ENCODE data around the gene EDAR. TPM values are rescaled to one million over a fixed set of nuclear protein-coding genes. Genes with fewer than 3 reads are reported as not detected.

Gene EDAR
- total RNA-seq, 4 donors from 2014 or later = 0.38 to 5.0 (median 0.88) TPM; not detected in 1

- Histone ChIP-seq H3K27ac (no peak overlapping the region), H3K4me3 (no peak overlapping the region), H3K36me3 (no peaks in the 10 kb centered on the region), H3K4me1 (no peaks in the 10 kb centered on the region), H3K27me3 (no peaks in the 10 kb centered on the region), H3K9me3 (no peaks in the 10 kb centered on the region)
- no peak for TF ChIP-seq CTCF (IDR thresholded peaks at IDR 0.05)
- no peak for TF ChIP-seq POLR2A (IDR thresholded peaks at IDR 0.05)
- no peak for DNase-seq
These were observed 32.9 kb upstream of the EDAR start for GRCh38 chr2:109021895-109022300.

- Histone ChIP-seq H3K4me3 (no peak overlapping the region), H3K27ac (no peak overlapping the region), H3K9me3 (no peaks in the 10 kb centered on the region), H3K36me3 (no peaks in the 10 kb centered on the region), H3K4me1 (no peaks in the 10 kb centered on the region), H3K27me3 (no peaks in the 10 kb centered on the region)
- TF ChIP-seq CTCF (IDR thresholded peaks at IDR 0.05) = no peak
- no peak for TF ChIP-seq POLR2A (IDR thresholded peaks at IDR 0.05)
- no peak for DNase-seq
These were observed 31.2 kb upstream of the EDAR start for GRCh38 chr2:109020217-109020637.

- H3K4me3 ChIP-seq = no peak overlapping the region
- H3K4me1 ChIP-seq = no peaks in the 10 kb centered on the region
- DNase-seq = no peak
- TF ChIP-seq CTCF (IDR thresholded peaks at IDR 0.05) (no peak), POLR2A (IDR thresholded peaks at IDR 0.05) (no peak)
- H3K9me3 ChIP-seq = no peaks in the 10 kb centered on the region
- H3K27ac ChIP-seq = no peak overlapping the region
- no peaks in the 10 kb centered on the region for H3K27me3 ChIP-seq
- H3K36me3 ChIP-seq = no peaks in the 10 kb centered on the region
These were observed 29.4 kb upstream of the EDAR start for GRCh38 chr2:109018452-109018851.

GRCh38 chr2:109017017-109017416 lies 28.0 kb upstream of the EDAR start:
- no peaks in the 10 kb centered on the region for H3K36me3 ChIP-seq
- no peak overlapping the region for H3K27ac ChIP-seq
- no peaks in the 10 kb centered on the region for H3K27me3 ChIP-seq
- no peak for TF ChIP-seq CTCF (IDR thresholded peaks at IDR 0.05)
- TF ChIP-seq POLR2A (IDR thresholded peaks at IDR 0.05) = no peak
- no peak overlapping the region for H3K4me3 ChIP-seq
- H3K4me1 ChIP-seq = no peaks in the 10 kb centered on the region
- DNase-seq = no peak
- H3K9me3 ChIP-seq = no peaks in the 10 kb centered on the region

- no peak overlapping the region for H3K4me3 ChIP-seq
- no peak overlapping the region for H3K27ac ChIP-seq
- H3K27me3 ChIP-seq = no peaks in the 10 kb centered on the region
- no peaks in the 10 kb centered on the region for H3K4me1 ChIP-seq
- no peak for DNase-seq
- no peaks in the 10 kb centered on the region for H3K9me3 ChIP-seq
- no peak for TF ChIP-seq POLR2A (IDR thresholded peaks at IDR 0.05)
- H3K36me3 ChIP-seq = no peaks in the 10 kb centered on the region
These were observed 27.4 kb upstream of the EDAR start for GRCh38 chr2:109016376-109016775.

GRCh38 chr2:109014476-109014875 lies 25.5 kb upstream of the EDAR start:
- Histone ChIP-seq H3K27ac (no peak overlapping the region), H3K4me1 (no peaks in the 10 kb centered on the region), H3K9me3 (no peaks in the 10 kb centered on the region), H3K36me3 (no peaks in the 10 kb centered on the region), H3K27me3 (no peaks in the 10 kb centered on the region), H3K4me3 (no peak overlapping the region)
- DNase-seq = no peak
- TF ChIP-seq POLR2A (IDR thresholded peaks at IDR 0.05) = no peak
- no peak for TF ChIP-seq CTCF (IDR thresholded peaks at IDR 0.05)

All from Peyer's patch (tissue), 4 donors.